ENCODE results near the gene ANKRD63. TPM values are rescaled to one million over a fixed set of nuclear protein-coding genes. Genes with fewer than 3 reads are reported as not detected.
A peak's percentile ranks its signal among the peaks of the same experiment; 100 is the strongest.

ANKRD63 gene
- total and polyA plus RNA-seq, 8 donors: not detected

GRCh38 chr15:40252438-40253166, 30.3 kb downstream of the ANKRD63 start:
- H3K4me1 ChIP-seq: peaks cover 8 to 22% of the 10 kb centered on the region in 2 donors
- H3K27me3 ChIP-seq: peaks cover 7 to 28% of the 10 kb centered on the region in 2 donors
- H3K4me3 ChIP-seq: peak overlapping the region; percentile 43 to 54
- peak overlapping the region in 1 of 2 donors; percentile 28 for H3K27ac ChIP-seq
- intact Hi-C loops (cut with DNase I): no loop called here
- H3K9me3 ChIP-seq: no peaks in the 10 kb centered on the region
- DNase-seq: peak in 3 of 4 donors; percentile 63 to 87 (median 66)
- no peaks in the 10 kb centered on the region for H3K36me3 ChIP-seq
- peak; percentile 93 for ATAC-seq
- TF ChIP-seq CTCF (IDR thresholded peaks at IDR 0.05): no peak

GRCh38 chr15:40252141-40252437, 30.8 kb downstream of the ANKRD63 start:
- H3K27ac ChIP-seq: no peak overlapping the region
- DNase-seq: no peak
- peak overlapping the region; percentile 43 to 54 for H3K4me3 ChIP-seq
- ATAC-seq: peak; percentile 27
- intact Hi-C loops (cut with DNase I): no loop called here
- no peak for TF ChIP-seq CTCF (IDR thresholded peaks at IDR 0.05)
- peaks cover 8 to 22% of the 10 kb centered on the region in 2 donors for H3K4me1 ChIP-seq
- peaks cover 7 to 28% of the 10 kb centered on the region in 2 donors for H3K27me3 ChIP-seq
- no peaks in the 10 kb centered on the region for H3K9me3 ChIP-seq
- no peaks in the 10 kb centered on the region for H3K36me3 ChIP-seq

GRCh38 chr15:40251486-40252140, 31.3 kb downstream of the ANKRD63 start:
- no peak for TF ChIP-seq CTCF (IDR thresholded peaks at IDR 0.05)
- H3K36me3 ChIP-seq: no peaks in the 10 kb centered on the region
- no peak overlapping the region for H3K27ac ChIP-seq
- DNase-seq: peak in 1 of 4 donors; percentile 17
- no peak for ATAC-seq
- H3K4me1 ChIP-seq: peaks cover 8 to 22% of the 10 kb centered on the region in 2 donors
- intact Hi-C loops (cut with DNase I): no loop called here
- peak overlapping the region; percentile 43 to 54 for H3K4me3 ChIP-seq
- H3K9me3 ChIP-seq: no peaks in the 10 kb centered on the region
- H3K27me3 ChIP-seq: peaks cover 7 to 28% of the 10 kb centered on the region in 2 donors

- Histone ChIP-seq H3K4me1 (peaks cover 8 to 22% of the 10 kb centered on the region in 2 donors), H3K27ac (no peak overlapping the region), H3K4me3 (no peak overlapping the region), H3K27me3 (peaks cover 7 to 28% of the 10 kb centered on the region in 2 donors), H3K36me3 (no peaks in the 10 kb centered on the region), H3K9me3 (no peaks in the 10 kb centered on the region)
- intact Hi-C loops (cut with DNase I): no loop called here
- DNase-seq: peak in 2 of 4 donors; percentile 23
- no peak for TF ChIP-seq CTCF (IDR thresholded peaks at IDR 0.05)
- no peak for ATAC-seq
Measured at GRCh38 chr15:40250771-40251483, 31.9 kb downstream of the ANKRD63 start.

GRCh38 chr15:40250304-40250656, 32.6 kb downstream of the ANKRD63 start:
- ATAC-seq: no peak

More at GRCh38 chr15:40250304-40250656, 32.6 kb downstream of the ANKRD63 start:
- no peaks in the 10 kb centered on the region for H3K9me3 ChIP-seq
- intact Hi-C loops (cut with DNase I): no loop called here
- no peak overlapping the region for H3K4me3 ChIP-seq
- no peak overlapping the region for H3K27ac ChIP-seq
- no peak for TF ChIP-seq CTCF (IDR thresholded peaks at IDR 0.05)
- H3K4me1 ChIP-seq: peaks cover 8 to 22% of the 10 kb centered on the region in 2 donors
- DNase-seq: peak in 1 of 4 donors; percentile 4
- H3K27me3 ChIP-seq: peaks cover 7 to 28% of the 10 kb centered on the region in 2 donors
- H3K36me3 ChIP-seq: no peaks in the 10 kb centered on the region

All from left lung (tissue), 10 donors.